ENCODE results near the gene SEC22A. TPM values are rescaled to one million over a fixed set of nuclear protein-coding genes. Genes with fewer than 3 reads are reported as not detected.

Gene SEC22A
- total RNA-seq, 2 donors from 2014 or later, result 24.7 to 25.3 TPM

DNA sequence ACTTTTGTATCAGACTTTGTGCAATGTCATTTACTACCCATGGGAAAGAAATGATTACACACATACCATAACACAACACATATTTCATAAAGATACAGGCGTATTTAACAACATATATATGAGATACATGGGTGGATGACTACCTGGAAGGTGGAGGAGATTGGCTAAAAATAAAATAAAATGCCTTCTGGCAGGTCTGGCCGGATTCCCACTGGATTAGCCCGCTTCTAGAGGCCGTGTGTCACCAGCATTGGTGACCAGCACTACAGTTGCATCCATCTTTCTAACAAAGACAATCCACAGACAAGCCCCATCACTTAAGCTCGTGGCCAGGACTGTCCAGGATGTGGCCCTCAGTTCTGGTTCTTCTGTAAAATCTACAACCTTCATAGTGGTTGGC, 21.0 kb upstream of the SEC22A start:
- Histone ChIP-seq H3K27ac (no peak overlapping the region), H3K36me3 (no peaks in the 10 kb centered on the region)
- no peak for ATAC-seq (ENCODE audit: insufficient number of reproducible peaks, low FRiP score, low read depth)

DNA sequence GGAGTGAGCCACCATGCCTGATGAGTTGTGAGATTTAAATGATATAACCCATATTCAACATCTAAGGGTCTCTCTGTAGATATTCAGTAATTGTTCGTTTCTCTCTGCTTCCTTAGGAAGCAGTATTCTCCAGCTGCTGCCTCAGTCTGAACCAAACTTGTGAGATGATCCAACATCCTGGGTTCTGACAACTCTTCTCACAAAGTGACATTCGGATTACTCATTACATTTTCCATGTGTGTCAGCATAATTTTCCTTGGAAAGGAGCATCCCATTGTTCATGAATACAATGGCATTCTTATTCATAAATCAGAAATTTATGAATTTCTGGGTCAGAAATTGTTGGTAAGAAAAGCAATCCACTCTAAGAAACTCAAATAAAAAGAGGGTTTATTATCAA, 15.0 kb upstream of the SEC22A start:
- ATAC-seq (ENCODE audit: insufficient number of reproducible peaks, low FRiP score, low read depth), result no peak
- DNase-seq (ENCODE audit: low spot score), result no peak
- H3K4me1 ChIP-seq (ENCODE audit: control insufficient read depth in 1 of 2, low read depth in 2 of 2), result no peaks in the 10 kb centered on the region
- H3K4me3 ChIP-seq, result no peak overlapping the region
- H3K9me3 ChIP-seq, result peaks cover 4% of the 10 kb centered on the region
- H3K27ac ChIP-seq, result no peak overlapping the region
- TF ChIP-seq, protein P1, sequence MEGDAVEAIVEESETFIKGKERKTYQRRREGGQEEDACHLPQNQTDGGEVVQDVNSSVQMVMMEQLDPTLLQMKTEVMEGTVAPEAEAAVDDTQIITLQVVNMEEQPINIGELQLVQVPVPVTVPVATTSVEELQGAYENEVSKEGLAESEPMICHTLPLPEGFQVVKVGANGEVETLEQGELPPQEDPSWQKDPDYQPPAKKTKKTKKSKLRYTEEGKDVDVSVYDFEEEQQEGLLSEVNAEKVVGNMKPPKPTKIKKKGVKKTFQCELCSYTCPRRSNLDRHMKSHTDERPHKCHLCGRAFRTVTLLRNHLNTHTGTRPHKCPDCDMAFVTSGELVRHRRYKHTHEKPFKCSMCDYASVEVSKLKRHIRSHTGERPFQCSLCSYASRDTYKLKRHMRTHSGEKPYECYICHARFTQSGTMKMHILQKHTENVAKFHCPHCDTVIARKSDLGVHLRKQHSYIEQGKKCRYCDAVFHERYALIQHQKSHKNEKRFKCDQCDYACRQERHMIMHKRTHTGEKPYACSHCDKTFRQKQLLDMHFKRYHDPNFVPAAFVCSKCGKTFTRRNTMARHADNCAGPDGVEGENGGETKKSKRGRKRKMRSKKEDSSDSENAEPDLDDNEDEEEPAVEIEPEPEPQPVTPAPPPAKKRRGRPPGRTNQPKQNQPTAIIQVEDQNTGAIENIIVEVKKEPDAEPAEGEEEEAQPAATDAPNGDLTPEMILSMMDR (IDR thresholded peaks at IDR 0.05), result no peak
- no peaks in the 10 kb centered on the region for H3K27me3 ChIP-seq (replicated peaks; ENCODE audit: insufficient read depth)
- no peaks in the 10 kb centered on the region for H3K36me3 ChIP-seq

More for the DNA sequence above, 21.0 kb upstream of the SEC22A start:
- H3K9me3 ChIP-seq, result peaks cover 4% of the 10 kb centered on the region
- no peaks in the 10 kb centered on the region for H3K4me1 ChIP-seq (ENCODE audit: control insufficient read depth in 1 of 2, low read depth in 2 of 2)
- no peak overlapping the region for H3K4me3 ChIP-seq
- TF ChIP-seq, protein P1 (IDR thresholded peaks at IDR 0.05), result no peak
- no peaks in the 10 kb centered on the region for H3K27me3 ChIP-seq (replicated peaks; ENCODE audit: insufficient read depth)
- DNase-seq (ENCODE audit: low spot score), result no peak

DNA sequence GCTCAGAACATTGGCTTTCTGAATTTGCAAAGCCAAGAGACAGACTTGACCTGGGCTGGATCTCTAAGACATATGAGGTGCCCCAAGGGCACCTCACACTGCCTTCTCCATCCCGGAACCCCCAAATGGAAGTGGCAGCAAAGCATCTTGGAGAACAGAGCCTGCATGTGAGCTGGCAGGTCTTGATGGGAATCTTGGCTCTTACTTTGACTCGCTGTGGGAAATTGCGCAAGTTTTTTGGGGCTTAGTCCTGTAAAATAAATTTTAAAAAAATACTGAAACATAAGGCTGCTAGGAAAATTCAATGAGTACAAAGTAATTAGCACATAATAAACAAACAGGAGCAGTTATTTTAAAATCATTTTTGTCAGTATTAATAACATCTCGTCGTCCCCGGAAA, 13.7 kb upstream of the SEC22A start:
- H3K4me3 ChIP-seq, result no peak overlapping the region
- no peaks in the 10 kb centered on the region for H3K36me3 ChIP-seq
- TF ChIP-seq, protein P1 (IDR thresholded peaks at IDR 0.05), result no peak
- H3K4me1 ChIP-seq (ENCODE audit: control insufficient read depth in 1 of 2, low read depth in 2 of 2), result no peaks in the 10 kb centered on the region
- ATAC-seq (ENCODE audit: insufficient number of reproducible peaks, low FRiP score, low read depth), result no peak
- H3K9me3 ChIP-seq, result no peaks in the 10 kb centered on the region
- H3K27ac ChIP-seq, result no peak overlapping the region
- H3K27me3 ChIP-seq (replicated peaks; ENCODE audit: insufficient read depth), result no peaks in the 10 kb centered on the region
- no peak for DNase-seq (ENCODE audit: low spot score)

DNA sequence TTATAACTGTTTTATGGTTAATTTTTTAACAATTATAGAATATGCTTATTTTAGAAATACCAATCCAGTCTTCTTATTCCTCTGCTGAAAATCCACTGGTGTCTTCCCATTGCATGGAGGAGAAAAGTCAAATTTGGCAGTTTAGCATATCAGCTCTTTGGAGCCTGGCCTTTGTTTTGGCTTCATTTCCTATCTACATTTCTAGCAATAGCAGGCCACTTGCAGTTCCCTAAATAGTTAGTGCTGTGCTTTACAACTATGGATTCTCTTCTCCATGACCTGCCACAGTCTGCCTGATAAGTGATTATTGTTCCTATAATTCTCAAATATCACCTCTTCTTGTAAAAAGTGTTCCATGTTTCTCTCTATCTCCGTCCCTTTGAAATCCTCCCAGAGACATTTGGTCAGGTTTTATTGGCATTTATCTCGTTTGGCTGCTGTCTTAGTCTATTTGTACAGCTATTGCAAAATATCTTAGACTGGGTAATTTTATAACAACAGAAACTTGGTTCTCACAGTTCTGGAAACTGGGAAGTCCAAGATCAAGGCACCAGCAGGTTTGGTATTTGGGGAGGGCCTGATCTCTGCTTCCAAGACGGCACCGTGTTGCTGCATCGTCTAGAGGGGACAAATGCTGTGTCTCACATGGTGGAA, 8.2 kb upstream of the SEC22A start:
- DNase-seq (ENCODE audit: low spot score) (no peak), ATAC-seq (ENCODE audit: insufficient number of reproducible peaks, low FRiP score, low read depth) (no peak)
- no peaks in the 10 kb centered on the region for H3K36me3 ChIP-seq
- no peak overlapping the region for H3K27ac ChIP-seq
- no peaks in the 10 kb centered on the region for H3K9me3 ChIP-seq
- H3K4me3 ChIP-seq, result no peak overlapping the region
- H3K4me1 ChIP-seq (ENCODE audit: control insufficient read depth in 1 of 2, low read depth in 2 of 2), result no peaks in the 10 kb centered on the region
- TF ChIP-seq, protein P1 (IDR thresholded peaks at IDR 0.05), result no peak
- H3K27me3 ChIP-seq (replicated peaks; ENCODE audit: insufficient read depth), result no peaks in the 10 kb centered on the region

DNA sequence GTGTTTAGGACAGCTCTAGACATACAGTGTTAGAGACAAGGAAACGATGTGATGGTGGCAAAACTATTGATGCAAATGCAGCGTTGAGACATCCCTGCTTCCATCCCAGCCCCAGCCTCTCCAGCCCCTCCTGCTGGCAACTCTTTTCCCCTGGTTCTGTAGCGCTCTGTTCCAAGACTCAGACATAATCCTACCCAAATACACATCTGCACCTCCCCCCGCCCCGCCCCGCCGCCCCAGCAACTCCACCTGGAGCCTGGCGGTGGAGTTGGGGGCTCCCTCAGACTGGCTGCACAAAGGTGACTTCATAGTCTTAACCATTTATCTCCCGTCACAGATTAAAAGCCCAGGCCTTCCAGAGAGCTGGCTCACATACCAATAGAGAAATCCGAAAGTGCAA, 7.2 kb upstream of the SEC22A start:
- no peak overlapping the region for H3K27ac ChIP-seq
- no peaks in the 10 kb centered on the region for H3K27me3 ChIP-seq (replicated peaks; ENCODE audit: insufficient read depth)
- no peak overlapping the region for H3K4me3 ChIP-seq
- H3K36me3 ChIP-seq, result no peaks in the 10 kb centered on the region
- no peaks in the 10 kb centered on the region for H3K9me3 ChIP-seq
- ATAC-seq (ENCODE audit: insufficient number of reproducible peaks, low FRiP score, low read depth) (no peak), DNase-seq (ENCODE audit: low spot score) (no peak)
- H3K4me1 ChIP-seq (ENCODE audit: control insufficient read depth in 1 of 2, low read depth in 2 of 2), result no peaks in the 10 kb centered on the region
- TF ChIP-seq, protein P1 (IDR thresholded peaks at IDR 0.05), result no peak

Measured in thoracic aorta (tissue), 2 donors.